ENCODE measurements around the gene ANKRD27. TPM values are rescaled to one million over a fixed set of nuclear protein-coding genes. Genes with fewer than 3 reads are reported as not detected.
"Not testable (repeated sequence)": the region's sequence is repeated elsewhere in the genome, so short reads cannot be mapped to it uniquely, and the experiment has no call there.

The ANKRD27 gene
- total RNA-seq, 1 experiment from 2014 or later: 55.5 TPM

- no peak for TF ChIP-seq CTCF (conservative IDR thresholded peaks at IDR 0.05)
- no peak for TF ChIP-seq EZH2 (IDR thresholded peaks at IDR 0.05; ENCODE audit: low read depth)
- Histone ChIP-seq H4K20me1 (ENCODE audit: insufficient read depth) (peaks cover 21% of the 10 kb centered on the region), H3K9me2 (ENCODE audit: insufficient read depth) (no peaks in the 10 kb centered on the region), H3K36me3 (ENCODE audit: low read depth) (peaks cover 20% of the 10 kb centered on the region), H3K79me2 (ENCODE audit: low read depth) (peaks cover 14% of the 10 kb centered on the region), H3K4me1 (replicated peaks; ENCODE audit: insufficient read depth) (no peaks in the 10 kb centered on the region), H3K4me2 (no peak overlapping the region), H3K4me3 (no peak overlapping the region), H3K27ac (no peak overlapping the region), H3K27me3 (ENCODE audit: insufficient read depth, low read depth) (no peaks in the 10 kb centered on the region), H3K9me3 (ENCODE audit: insufficient read depth, low read depth) (no peaks in the 10 kb centered on the region), H3F3A (ENCODE audit: insufficient read depth, low read depth) (no peaks in the 10 kb centered on the region; the same call in 1 of the 2 replicates), H2AFZ (no peak overlapping the region)
- ChIA-PET CTCF (no interaction called here), POLR2A (ENCODE audit: unreplicated experiment) (no interaction called here)
- intact Hi-C loops (cut with micrococcal nuclease; ENCODE audit: unreplicated experiment): no loop called here
- no TSS peak for BruUV-seq (replicated peaks)
- DNase-seq: no peak
These were observed 36.8 kb upstream of the ANKRD27 start for GRCh38 chr19:32711747-32712146.

GRCh38 chr19:32709032-32709431, 34.1 kb upstream of the ANKRD27 start:
- CTCF ChIA-PET: no interaction called here

GRCh38 chr19:32708457-32708856, 33.5 kb upstream of the ANKRD27 start:
- peaks cover 28% of the 10 kb centered on the region for H4K20me1 ChIP-seq (ENCODE audit: insufficient read depth)
- H3K36me3 ChIP-seq (ENCODE audit: low read depth): peaks cover 38% of the 10 kb centered on the region
- H2AFZ ChIP-seq: no peak overlapping the region
- TF ChIP-seq CTCF (conservative IDR thresholded peaks at IDR 0.05) (no peak), EZH2 (IDR thresholded peaks at IDR 0.05; ENCODE audit: low read depth) (no peak)
- no peak overlapping the region for H3K4me3 ChIP-seq
- no peaks in the 10 kb centered on the region for H3K27me3 ChIP-seq (ENCODE audit: insufficient read depth, low read depth)
- no TSS peak for BruUV-seq (replicated peaks)
- CTCF ChIA-PET: no interaction called here
- no peak overlapping the region for H3K4me2 ChIP-seq
- peaks cover 46% of the 10 kb centered on the region for H3K79me2 ChIP-seq (ENCODE audit: low read depth)
- peaks cover 10% of the 10 kb centered on the region; the same call in 1 of the 2 replicates for H3K9me3 ChIP-seq (ENCODE audit: insufficient read depth, low read depth)
- DNase-seq: no peak
- H3F3A ChIP-seq (ENCODE audit: insufficient read depth, low read depth): no peaks in the 10 kb centered on the region
- no peaks in the 10 kb centered on the region for H3K4me1 ChIP-seq (replicated peaks; ENCODE audit: insufficient read depth)
- POLR2A ChIA-PET (ENCODE audit: unreplicated experiment): no interaction called here
- no peaks in the 10 kb centered on the region for H3K9me2 ChIP-seq (ENCODE audit: insufficient read depth)
- H3K27ac ChIP-seq: no peak overlapping the region
- intact Hi-C loops (cut with micrococcal nuclease; ENCODE audit: unreplicated experiment): no loop called here

More at GRCh38 chr19:32709032-32709431, 34.1 kb upstream of the ANKRD27 start:
- intact Hi-C loops (cut with micrococcal nuclease; ENCODE audit: unreplicated experiment): no loop called here
- Histone ChIP-seq H3K27ac (no peak overlapping the region), H3K9me3 (ENCODE audit: insufficient read depth, low read depth) (peaks cover 6% of the 10 kb centered on the region; the same call in 1 of the 2 replicates), H3K36me3 (ENCODE audit: low read depth) (peaks cover 33% of the 10 kb centered on the region), H3K27me3 (ENCODE audit: insufficient read depth, low read depth) (no peaks in the 10 kb centered on the region), H2AFZ (no peak overlapping the region), H3K4me2 (no peak overlapping the region), H3K9me2 (ENCODE audit: insufficient read depth) (no peaks in the 10 kb centered on the region), H3K79me2 (ENCODE audit: low read depth) (peaks cover 40% of the 10 kb centered on the region), H3F3A (ENCODE audit: insufficient read depth, low read depth) (no peaks in the 10 kb centered on the region), H4K20me1 (ENCODE audit: insufficient read depth) (peaks cover 28% of the 10 kb centered on the region), H3K4me3 (no peak overlapping the region), H3K4me1 (replicated peaks; ENCODE audit: insufficient read depth) (no peaks in the 10 kb centered on the region)
- BruUV-seq (replicated peaks): no TSS peak
- POLR2A ChIA-PET (ENCODE audit: unreplicated experiment): no interaction called here
- DNase-seq: no peak
- no peak for TF ChIP-seq CTCF (conservative IDR thresholded peaks at IDR 0.05)

- CTCF ChIA-PET; DNase-seq; H3K27me3 ChIP-seq (ENCODE audit: insufficient read depth, low read depth); H2AFZ ChIP-seq; H3K27ac ChIP-seq; H3K4me2 ChIP-seq; H3K4me3 ChIP-seq; H3K9me2 ChIP-seq (ENCODE audit: insufficient read depth); intact Hi-C loops (cut with micrococcal nuclease; ENCODE audit: unreplicated experiment); POLR2A ChIA-PET (ENCODE audit: unreplicated experiment); H3K4me1 ChIP-seq (replicated peaks; ENCODE audit: insufficient read depth); BruUV-seq (replicated peaks): not testable (repeated sequence)
- Histone ChIP-seq H3K79me2 (ENCODE audit: low read depth) (peaks cover 86% of the 10 kb centered on the region), H3K9me3 (ENCODE audit: insufficient read depth, low read depth) (peaks cover 19% of the 10 kb centered on the region; the same call in 1 of the 2 replicates), H3K36me3 (ENCODE audit: low read depth) (peaks cover 48% of the 10 kb centered on the region), H4K20me1 (ENCODE audit: insufficient read depth) (peaks cover 26% of the 10 kb centered on the region), H3F3A (ENCODE audit: insufficient read depth, low read depth) (peaks cover 11% of the 10 kb centered on the region; the same call in 1 of the 2 replicates)
These were observed 29.0 kb upstream of the ANKRD27 start for GRCh38 chr19:32704006-32704405.

Measured in PC-9 (cell line).